Mammary epithelial cell (primary cell): ENCODE results near the gene EPB42.

Experiments
- CTCF ChIP-seq, 2 donors: IDR thresholded peaks in 1 of 2; conservative IDR thresholded peaks in 1 of 2; 2 replicates each; pipeline ENCODE4 v1.5.1; 2011 to 2012; ENCODE audit warnings: inconsistent platforms in 2 of 2, low read length in 2 of 2, mild to moderate bottlenecking in 2 of 2, control low read depth in 1 of 2, low read depth in 1 of 2; ENCODE audit not compliant: insufficient read depth in 1 of 2; ENCODE audit errors: extremely low read depth in 1 of 2
- EZH2 ChIP-seq: IDR thresholded peaks from 2 replicates; pipeline ENCODE4 v1.6.1; 2012; ENCODE audit warnings: low read length, inconsistent platforms, borderline replicate concordance

DNA sequence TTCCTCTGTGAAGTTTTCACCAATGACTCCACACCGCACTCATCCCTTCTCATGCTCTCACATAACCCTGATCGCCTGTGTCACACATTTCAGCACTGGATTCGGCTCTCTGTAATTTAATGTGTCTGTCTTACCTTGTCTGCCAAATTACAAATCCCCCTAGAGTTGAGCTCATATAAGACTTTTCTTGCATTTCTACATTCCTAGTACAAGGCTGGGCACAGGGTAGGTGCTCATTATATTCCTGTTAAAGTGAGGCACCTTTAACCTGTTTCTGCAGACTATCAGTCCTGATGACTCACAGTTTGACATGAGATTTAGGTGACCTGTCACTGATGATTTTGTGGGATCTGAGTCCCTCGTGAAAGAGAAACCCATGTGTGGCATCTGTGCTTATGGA lies 23.3 kb upstream of the EPB42 start:
- TF ChIP-seq EZH2, result no peak
- no peak for TF ChIP-seq CTCF (conservative IDR thresholded peaks at IDR 0.05 in 1 of 2, IDR thresholded peaks at IDR 0.05 in 1 of 2; ENCODE audit: extremely low read depth in 1 of 2, insufficient read depth in 1 of 2, low read depth in 1 of 2, low read length in 2 of 2)
